ENCODE measurements around the gene VDAC1.

Gene VDAC1

DNA sequence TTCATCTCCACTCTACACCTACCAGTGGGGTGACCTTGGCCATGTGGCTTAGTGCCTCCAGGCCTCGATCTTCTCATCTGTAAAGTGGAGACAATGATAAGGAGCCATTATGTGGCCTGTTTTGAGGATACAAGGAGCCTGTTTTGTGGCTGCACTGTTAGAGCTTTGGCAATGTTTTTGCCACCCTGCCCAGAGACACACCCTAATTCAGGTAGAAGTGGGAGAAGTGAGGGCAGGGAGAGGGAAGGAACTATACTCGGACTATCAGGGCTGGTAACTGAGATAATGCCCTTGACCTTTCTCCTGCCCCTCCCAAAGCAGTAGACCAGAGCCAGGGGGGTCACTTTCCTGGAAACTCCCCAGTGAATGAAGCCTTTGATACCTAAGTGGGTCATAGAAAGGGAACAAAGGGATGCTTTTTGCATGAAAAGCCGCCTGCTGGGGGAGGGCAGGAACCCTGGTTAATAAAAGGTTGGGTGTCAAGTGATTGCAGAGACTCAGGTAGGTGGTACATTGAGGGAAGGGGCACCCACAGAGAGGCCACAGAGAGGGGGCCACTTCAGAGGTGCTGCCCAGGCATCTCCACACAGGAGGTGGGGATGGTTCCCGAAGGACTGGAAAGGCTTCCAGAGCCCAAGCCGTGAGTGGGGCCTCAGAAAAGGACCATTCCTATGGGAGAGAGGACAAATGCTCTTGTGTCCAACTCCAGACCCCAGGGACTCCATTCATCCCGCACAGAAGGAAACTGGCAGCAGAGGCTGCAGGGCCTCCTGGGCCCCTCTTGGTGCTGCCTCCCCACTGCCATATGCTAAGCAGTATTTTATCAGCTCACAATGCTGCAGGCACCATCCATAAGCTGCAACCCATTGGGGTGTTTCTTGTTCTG is 42.3 kb upstream of the VDAC1 start:
- in situ Hi-C loops (cut with HindIII; ENCODE audit: low sequenced_read_pairs), result no loop called here
- no peak for DNase-seq (ENCODE audit: low read depth, low spot score)
- no peak overlapping the region for H3K4me3 ChIP-seq (ENCODE audit: low read depth, low read length)
- TF ChIP-seq, protein P1, sequence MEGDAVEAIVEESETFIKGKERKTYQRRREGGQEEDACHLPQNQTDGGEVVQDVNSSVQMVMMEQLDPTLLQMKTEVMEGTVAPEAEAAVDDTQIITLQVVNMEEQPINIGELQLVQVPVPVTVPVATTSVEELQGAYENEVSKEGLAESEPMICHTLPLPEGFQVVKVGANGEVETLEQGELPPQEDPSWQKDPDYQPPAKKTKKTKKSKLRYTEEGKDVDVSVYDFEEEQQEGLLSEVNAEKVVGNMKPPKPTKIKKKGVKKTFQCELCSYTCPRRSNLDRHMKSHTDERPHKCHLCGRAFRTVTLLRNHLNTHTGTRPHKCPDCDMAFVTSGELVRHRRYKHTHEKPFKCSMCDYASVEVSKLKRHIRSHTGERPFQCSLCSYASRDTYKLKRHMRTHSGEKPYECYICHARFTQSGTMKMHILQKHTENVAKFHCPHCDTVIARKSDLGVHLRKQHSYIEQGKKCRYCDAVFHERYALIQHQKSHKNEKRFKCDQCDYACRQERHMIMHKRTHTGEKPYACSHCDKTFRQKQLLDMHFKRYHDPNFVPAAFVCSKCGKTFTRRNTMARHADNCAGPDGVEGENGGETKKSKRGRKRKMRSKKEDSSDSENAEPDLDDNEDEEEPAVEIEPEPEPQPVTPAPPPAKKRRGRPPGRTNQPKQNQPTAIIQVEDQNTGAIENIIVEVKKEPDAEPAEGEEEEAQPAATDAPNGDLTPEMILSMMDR (IDR thresholded peaks at IDR 0.05; ENCODE audit: low read depth, low read length), result no peak

DNA sequence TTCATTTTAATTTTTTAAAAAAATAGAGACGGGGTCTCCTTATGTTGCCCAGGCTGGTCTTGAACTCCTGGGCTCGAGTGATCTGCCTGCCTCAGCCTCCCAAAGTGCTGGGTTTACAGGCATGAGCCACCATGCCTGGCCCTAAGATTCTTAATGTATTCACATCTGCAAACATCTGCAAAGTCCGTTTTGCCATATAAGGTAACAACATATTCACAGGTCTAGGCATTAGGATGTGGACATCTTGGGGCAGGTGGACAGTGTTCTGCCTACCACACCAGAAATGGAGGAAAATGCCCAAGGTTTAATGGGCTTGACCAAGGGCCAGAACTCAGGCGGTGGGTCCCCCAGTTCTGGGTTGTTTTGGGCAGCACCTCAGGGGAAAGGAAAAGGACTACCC is 41.6 kb upstream of the VDAC1 start:
- H3K4me3 ChIP-seq (ENCODE audit: low read depth, low read length), result no peak overlapping the region
- DNase-seq (ENCODE audit: low read depth, low spot score), result no peak
- in situ Hi-C loops (cut with HindIII; ENCODE audit: low sequenced_read_pairs), result no loop called here
- TF ChIP-seq, protein P1 (IDR thresholded peaks at IDR 0.05; ENCODE audit: low read depth, low read length), result no peak

DNA sequence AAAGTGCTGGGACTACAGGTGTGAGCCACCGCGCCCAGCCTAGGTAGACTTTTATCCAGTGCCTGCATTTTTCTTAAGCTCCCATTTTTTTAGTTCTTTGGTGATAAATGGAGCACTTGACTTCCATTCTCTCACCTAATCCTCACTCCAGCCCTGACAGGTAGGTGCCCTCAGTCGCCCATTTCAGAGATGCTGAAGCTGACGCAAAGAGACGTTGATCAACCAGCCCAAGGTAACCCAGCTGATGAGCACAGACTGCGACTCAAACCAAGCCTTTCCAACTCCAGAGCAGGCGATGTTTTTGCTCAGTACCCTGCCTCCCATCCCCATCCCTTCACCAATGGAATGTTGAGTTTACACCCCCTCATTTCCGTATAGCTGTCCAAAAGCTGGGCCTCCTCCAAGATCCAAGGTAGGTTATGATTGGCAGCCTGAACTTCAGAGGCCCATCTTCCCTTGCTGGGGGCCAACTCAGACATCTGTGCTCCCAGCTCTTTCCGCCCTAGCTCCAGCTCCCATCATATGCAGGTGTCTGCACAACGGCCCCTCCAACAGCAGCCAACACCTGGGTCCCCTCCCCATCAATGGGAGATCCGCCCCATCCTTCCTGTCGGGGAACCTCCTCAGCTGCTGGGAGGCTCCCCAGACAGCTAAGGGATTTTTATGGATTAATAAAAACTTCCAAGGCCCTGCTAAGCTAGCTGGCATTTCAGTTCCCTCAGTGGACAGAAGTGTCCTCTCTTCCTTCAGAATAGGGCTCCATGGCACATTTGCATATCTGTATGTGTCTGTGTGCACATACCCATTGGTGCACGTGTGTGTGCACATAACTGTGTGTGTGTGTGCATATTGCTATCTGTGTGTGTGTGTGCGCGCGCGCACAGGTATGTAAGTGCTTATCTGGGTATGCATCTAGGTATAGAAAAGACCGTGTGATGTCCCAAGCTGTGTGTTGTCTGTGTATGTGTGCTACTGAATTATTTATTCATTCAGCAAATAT is 39.3 kb upstream of the VDAC1 start:
- in situ Hi-C loops (cut with HindIII; ENCODE audit: low sequenced_read_pairs), result no loop called here
- DNase-seq (ENCODE audit: low read depth, low spot score), result no peak
- no peak overlapping the region for H3K4me3 ChIP-seq (ENCODE audit: low read depth, low read length)
- TF ChIP-seq, protein P1 (IDR thresholded peaks at IDR 0.05; ENCODE audit: low read depth, low read length), result no peak

DNA sequence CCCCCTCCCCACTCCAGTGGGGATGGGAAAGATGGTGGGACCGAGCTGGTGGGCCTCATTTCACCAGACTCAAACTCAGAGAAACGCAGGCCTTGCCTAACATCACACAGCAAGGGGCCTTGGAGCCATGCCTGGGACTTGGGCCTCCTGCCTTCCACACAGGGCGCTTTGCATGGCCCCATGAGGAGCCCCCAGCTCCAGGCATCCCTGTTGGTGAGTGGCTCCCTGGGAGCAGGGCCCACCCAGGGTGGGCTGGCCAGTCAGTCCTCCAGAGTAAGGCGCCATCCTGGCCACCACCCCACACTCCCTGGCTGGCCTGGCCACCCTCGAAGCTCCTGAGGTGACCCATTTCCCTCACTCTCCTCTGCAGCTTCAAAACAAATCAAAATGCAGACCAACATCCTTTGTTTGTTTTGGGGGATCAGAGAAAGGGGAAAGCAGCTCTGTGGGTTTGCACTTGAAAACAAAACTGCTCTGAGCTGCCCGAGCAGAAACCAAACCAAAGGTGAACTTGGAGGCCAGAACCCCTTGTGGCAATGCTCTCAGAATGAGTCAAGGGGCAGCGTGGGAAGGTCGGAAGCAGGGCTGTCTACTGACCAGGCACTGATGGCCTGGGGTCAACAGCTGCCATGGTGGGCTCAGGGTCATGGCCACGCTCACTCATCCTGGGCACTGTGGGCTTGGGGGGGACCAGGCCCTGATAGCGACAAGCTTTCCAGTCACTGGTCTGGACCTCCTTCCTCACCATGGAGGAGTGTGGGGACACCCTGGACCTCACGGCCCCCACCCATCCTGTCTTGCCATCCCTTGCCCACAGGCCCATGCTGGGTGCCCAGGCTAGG is 37.0 kb upstream of the VDAC1 start:
- TF ChIP-seq, protein P1 (IDR thresholded peaks at IDR 0.05; ENCODE audit: low read depth, low read length), result no peak
- in situ Hi-C loops (cut with HindIII; ENCODE audit: low sequenced_read_pairs), result no loop called here
- DNase-seq (ENCODE audit: low read depth, low spot score), result no peak
- H3K4me3 ChIP-seq (ENCODE audit: low read depth, low read length), result no peak overlapping the region

DNA sequence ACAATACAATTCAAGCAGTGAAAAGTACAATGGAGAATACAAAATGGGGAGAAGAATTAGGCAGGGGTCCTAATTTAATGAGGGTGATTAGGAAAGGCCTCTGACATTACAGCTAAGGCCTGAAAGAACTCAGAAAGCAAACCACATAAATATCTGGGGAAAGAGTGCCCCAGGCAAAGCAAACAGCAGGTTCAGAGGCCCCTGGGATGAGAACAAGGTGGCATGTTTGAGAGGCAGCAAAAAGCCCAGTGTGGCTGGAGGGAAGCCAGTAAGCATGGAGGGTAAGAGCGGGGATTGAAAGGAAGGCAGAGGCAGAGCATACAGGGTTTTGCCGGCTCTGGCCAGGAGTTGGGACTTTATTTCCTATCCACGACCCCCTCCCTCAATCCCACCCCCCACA is 33.4 kb upstream of the VDAC1 start:
- TF ChIP-seq, protein P1 (IDR thresholded peaks at IDR 0.05; ENCODE audit: low read depth, low read length), result no peak
- in situ Hi-C loops (cut with HindIII; ENCODE audit: low sequenced_read_pairs), result no loop called here
- DNase-seq (ENCODE audit: low read depth, low spot score), result no peak
- H3K4me3 ChIP-seq (ENCODE audit: low read depth, low read length), result no peak overlapping the region

DNA sequence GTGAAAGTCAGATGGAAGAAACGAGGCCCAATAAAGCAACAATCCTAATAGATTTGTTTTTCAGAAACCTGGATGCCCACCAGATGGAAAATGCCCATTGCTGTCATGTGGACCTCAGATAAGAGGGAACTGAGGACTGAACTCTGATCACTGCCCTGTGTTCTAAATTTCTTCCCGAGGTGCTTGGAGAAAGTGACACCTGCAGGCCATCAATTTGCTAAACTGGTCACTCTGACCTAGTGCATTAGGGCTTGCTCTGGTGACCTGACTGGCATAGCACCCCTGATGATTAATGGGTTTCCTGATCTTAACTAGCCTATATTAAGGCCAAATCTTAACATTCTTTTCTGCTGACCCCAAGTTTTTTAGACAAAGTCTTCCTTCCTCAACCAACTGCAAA is 32.4 kb upstream of the VDAC1 start:
- TF ChIP-seq, protein P1 (IDR thresholded peaks at IDR 0.05; ENCODE audit: low read depth, low read length), result no peak
- in situ Hi-C loops (cut with HindIII; ENCODE audit: low sequenced_read_pairs), result no loop called here
- no peak overlapping the region for H3K4me3 ChIP-seq (ENCODE audit: low read depth, low read length)
- DNase-seq (ENCODE audit: low read depth, low spot score), result no peak
